ENCODE measurements around the gene OR2C1. TPM values are rescaled to one million over a fixed set of nuclear protein-coding genes. Genes with fewer than 3 reads are reported as not detected.

The OR2C1 gene
- total RNA-seq, 1 experiment from 2014 or later, result not detected

- Histone ChIP-seq H4K20me1 (ENCODE audit: control insufficient read depth, insufficient read depth, insufficient read length) (no peaks in the 10 kb centered on the region), H3K23ac (ENCODE audit: insufficient read length, low read depth, low read length) (no peak overlapping the region), H3K9me3 (ENCODE audit: control insufficient read depth, low read depth, low read length) (peaks cover 11% of the 10 kb centered on the region), H2BK20ac (ENCODE audit: low read depth, low read length, poor library complexity, severe bottlenecking) (no peak overlapping the region), H3K23me2 (ENCODE audit: insufficient read length, low read depth, low read length, poor library complexity, severe bottlenecking) (no peaks in the 10 kb centered on the region), H2BK5ac (ENCODE audit: insufficient read length, low read length) (no peak overlapping the region), H2BK15ac (ENCODE audit: low read depth, low read length) (no peak overlapping the region), H3K4ac (ENCODE audit: low read depth, low read length) (no peak overlapping the region), H4K8ac (replicated peaks; ENCODE audit: insufficient read length, low read depth, low read length) (no peak overlapping the region), H3K56ac (ENCODE audit: insufficient read length, low read depth, low read length) (no peak overlapping the region), H2AK5ac (ENCODE audit: insufficient read length, low read length) (no peak overlapping the region), H2BK12ac (ENCODE audit: insufficient read length, low read depth, low read length) (no peak overlapping the region), H3T11ph (ENCODE audit: low read length) (no peak overlapping the region), H3K4me2 (ENCODE audit: insufficient read depth, insufficient read length, low read length) (no peak overlapping the region), H3K14ac (ENCODE audit: insufficient read depth, low read length) (no peak overlapping the region), H3K18ac (ENCODE audit: insufficient read length, low read depth, low read length) (no peak overlapping the region), H4K5ac (ENCODE audit: insufficient read length, low read depth, low read length) (no peak overlapping the region), H3K79me2 (ENCODE audit: insufficient read depth, low read length) (no peaks in the 10 kb centered on the region), H3K27ac (ENCODE audit: insufficient read length, low read depth, low read length) (no peak overlapping the region), H3K79me1 (ENCODE audit: insufficient read depth, low read depth, low read length, poor library complexity, severe bottlenecking) (no peaks in the 10 kb centered on the region), H2AFZ (ENCODE audit: low read length) (no peak overlapping the region), H3K27me3 (ENCODE audit: insufficient read depth, low read length) (no peaks in the 10 kb centered on the region), H3K4me1 (ENCODE audit: insufficient read depth, low read length) (no peaks in the 10 kb centered on the region), H3K9ac (ENCODE audit: extremely low read depth, insufficient read length, low read length) (no peak overlapping the region), H4K91ac (ENCODE audit: insufficient read length, low read depth, low read length) (no peak overlapping the region), H2BK120ac (ENCODE audit: low read depth, low read length, poor library complexity, severe bottlenecking) (no peak overlapping the region)
- H3K27ac Mint-ChIP-seq, result no peak overlapping the region
- DNase-seq, result no peak
- no CpG with 5 or more reads among the region's 2 CpGs for WGBS (ENCODE audit: extremely low coverage, insufficient read length, low lambda C conversion rate)
- H3K4me3 Mint-ChIP-seq, result no peak overlapping the region
- peaks cover 44 to 49% of the 10 kb centered on the region in 2 experiments for H3K9me3 Mint-ChIP-seq
- no peak for TF ChIP-seq CTCF (conservative IDR thresholded peaks at IDR 0.05)
- no peaks in the 10 kb centered on the region for H3K4me1 Mint-ChIP-seq
- H3K27me3 Mint-ChIP-seq (ENCODE audit: low read depth), result peaks cover 9% of the 10 kb centered on the region
- no peaks in the 10 kb centered on the region; a peak in 2 of 7 replicates for H3K36me3 Mint-ChIP-seq (ENCODE audit: insufficient read depth in 1 of 3, low read depth in 3 of 3)
Measured at GRCh38 chr16:3328643-3329042, 27.0 kb upstream of the OR2C1 start.

Measured in H9 (cell line).